Endothelial cell of hepatic sinusoid (primary cell): ENCODE measurements around the gene TCOF1.

Experiments used
- in situ Hi-C: cut with HindIII; loops from 2 replicates; pipeline ENCODE4 v1.10.0; 2017; ENCODE audit warnings: low sequenced_read_pairs

TCOF1 gene

DNA sequence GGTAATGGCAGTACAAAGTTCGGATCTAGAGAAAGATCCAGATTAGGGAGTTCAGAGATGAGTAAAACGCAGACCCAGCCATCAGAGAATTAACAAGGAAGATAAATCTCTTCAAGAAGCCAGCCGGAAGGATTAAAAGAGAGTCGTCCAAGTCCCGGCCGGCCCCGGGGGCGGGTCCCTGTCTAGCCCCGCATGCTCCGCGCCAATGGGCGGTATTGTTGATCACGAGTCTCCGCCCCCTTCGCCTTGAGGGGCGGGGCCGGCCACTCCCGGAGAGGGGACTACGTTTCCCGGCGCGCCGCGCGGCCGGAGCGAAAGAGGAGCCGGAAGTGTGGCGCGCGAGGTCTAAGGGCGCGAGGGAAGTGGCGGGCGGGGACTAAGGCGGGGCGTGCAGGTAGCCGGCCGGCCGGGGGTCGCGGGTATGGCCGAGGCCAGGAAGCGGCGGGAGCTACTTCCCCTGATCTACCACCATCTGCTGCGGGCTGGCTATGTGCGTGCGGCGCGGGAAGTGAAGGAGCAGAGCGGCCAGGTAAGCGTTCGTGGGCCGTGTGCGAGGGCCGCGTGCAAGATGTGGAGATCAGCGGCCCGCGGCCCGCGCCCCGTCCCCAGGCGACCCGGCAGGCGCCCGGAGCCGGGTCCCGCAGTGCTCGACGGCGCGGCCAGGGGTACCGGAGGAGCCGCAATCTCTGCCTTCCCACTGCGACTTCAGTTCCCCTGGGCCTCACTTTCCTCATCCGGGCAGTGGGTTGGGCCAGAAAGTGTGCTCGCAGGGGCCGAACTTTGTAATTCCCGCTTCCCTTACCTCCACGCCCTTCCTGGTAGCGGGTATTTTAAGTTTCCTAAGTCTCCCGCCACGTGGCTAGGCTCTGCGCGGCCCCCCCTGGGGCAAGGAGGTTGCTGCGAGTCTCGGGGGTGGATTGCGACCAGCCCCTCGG, at the start of gene TCOF1:
Gene TCOF1, plus strand, starts transcription at position 372 of the 935 bp plus-strand sequence. Its CDS starts 50 bp downstream, at position 422.
- in situ Hi-C loops, result no loop called here

GRCh38 chr5:150309101-150309885, 48.2 kb upstream of the TCOF1 start:
- in situ Hi-C loops, result no loop called here

DNA sequence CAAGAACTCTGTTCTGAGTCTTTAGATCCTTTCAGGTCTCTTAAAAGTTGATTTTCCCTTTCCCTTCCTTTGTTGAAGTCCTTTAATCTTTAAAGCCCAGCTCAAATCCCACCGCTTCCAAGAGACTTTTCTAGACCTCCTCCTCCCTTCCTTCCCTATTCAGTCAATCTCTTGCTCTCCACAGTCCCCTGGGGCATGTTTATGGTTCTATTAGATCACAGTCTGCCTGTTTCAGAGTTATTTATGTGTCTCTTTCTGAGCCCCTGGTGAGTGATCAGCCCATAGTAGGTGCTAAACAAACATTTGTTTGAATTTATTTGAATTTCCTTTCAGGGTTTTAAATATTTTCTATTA, 47.6 kb upstream of the TCOF1 start:
- in situ Hi-C loops, result loop anchor here (5.0 kb wide), 1 partner anchor 78 kb away; no protein-coding TSS in a partner anchor

GRCh38 chr5:150310246-150310645, 47.3 kb upstream of the TCOF1 start:
- in situ Hi-C loops, result loop anchor here (5.0 kb wide), 1 partner anchor 78 kb away; no protein-coding TSS in a partner anchor

- in situ Hi-C loops, result loop anchor here (5.0 kb wide), 1 partner anchor 79 kb away; no protein-coding TSS in a partner anchor
Measured at GRCh38 chr5:150311015-150311692, 46.3 kb upstream of the TCOF1 start.

- in situ Hi-C loops, result loop anchor here (5.0 kb wide), 1 partner anchor 80 kb away; no protein-coding TSS in a partner anchor
Measured at GRCh38 chr5:150312518-150312917, 45.0 kb upstream of the TCOF1 start.

- in situ Hi-C loops, result loop anchor here (5.0 kb wide), 1 partner anchor 81 kb away; no protein-coding TSS in a partner anchor
Measured at GRCh38 chr5:150313501-150313900, 44.0 kb upstream of the TCOF1 start.

DNA sequence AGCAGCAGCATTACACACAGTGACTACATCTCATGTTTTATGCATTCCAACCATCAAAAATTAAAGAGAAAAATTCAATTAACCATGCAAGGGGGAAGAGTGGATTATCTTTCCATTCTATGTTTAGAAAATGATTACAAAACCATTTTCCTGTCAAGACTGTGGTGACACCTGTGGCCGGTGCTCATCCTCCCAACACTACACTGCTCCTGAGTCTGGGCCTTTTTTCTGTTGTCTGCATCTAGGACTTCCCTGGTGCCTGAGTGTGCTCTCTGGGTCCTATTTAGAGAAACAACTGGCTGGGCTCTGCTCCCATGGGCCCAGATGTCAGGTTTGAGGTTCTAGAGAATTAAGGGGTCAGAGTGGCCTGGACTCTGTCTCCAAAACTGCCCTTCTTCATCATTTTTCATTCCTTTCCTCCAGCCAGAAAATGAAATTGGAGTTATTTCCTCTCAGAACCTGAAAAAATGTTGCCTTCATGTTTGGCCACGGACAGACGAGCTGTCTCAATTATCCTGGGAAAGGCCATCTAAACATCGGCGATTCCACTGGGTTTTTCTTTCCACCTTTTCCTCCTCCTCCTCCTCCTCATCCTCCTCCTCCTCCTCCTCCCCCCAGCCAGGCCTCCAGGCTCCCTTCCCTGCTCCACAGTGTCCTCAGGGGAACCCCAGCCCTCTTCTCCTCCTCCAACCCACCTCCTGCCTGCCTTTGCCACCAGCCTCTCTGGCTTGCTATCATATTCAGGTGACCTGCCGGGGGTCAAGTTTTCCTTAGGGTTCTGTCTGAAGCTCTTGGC, 43.4 kb upstream of the TCOF1 start:
- in situ Hi-C loops, result loop anchor here (5.0 kb wide), 1 partner anchor 82 kb away; no protein-coding TSS in a partner anchor

GRCh38 chr5:150315245-150315644, 42.3 kb upstream of the TCOF1 start:
- in situ Hi-C loops, result no loop called here

DNA sequence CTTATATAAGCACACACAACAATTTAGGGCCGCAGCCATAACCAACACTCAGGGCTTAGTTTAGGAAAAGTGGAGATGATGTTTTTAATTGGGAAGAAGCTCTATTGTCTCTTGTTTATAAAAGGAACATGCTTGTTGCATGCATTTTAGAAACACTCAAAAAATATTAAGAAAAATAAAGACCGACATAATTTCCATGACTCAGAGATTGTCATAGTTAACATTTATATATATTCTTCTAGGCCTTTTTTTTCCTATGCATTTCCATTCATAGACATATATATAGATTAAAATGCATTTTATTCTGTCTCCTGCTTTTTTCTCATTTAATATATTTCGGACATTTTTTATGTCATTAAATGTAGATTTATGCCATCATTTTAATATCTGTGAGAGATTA, 41.2 kb upstream of the TCOF1 start:
- in situ Hi-C loops, result no loop called here

DNA sequence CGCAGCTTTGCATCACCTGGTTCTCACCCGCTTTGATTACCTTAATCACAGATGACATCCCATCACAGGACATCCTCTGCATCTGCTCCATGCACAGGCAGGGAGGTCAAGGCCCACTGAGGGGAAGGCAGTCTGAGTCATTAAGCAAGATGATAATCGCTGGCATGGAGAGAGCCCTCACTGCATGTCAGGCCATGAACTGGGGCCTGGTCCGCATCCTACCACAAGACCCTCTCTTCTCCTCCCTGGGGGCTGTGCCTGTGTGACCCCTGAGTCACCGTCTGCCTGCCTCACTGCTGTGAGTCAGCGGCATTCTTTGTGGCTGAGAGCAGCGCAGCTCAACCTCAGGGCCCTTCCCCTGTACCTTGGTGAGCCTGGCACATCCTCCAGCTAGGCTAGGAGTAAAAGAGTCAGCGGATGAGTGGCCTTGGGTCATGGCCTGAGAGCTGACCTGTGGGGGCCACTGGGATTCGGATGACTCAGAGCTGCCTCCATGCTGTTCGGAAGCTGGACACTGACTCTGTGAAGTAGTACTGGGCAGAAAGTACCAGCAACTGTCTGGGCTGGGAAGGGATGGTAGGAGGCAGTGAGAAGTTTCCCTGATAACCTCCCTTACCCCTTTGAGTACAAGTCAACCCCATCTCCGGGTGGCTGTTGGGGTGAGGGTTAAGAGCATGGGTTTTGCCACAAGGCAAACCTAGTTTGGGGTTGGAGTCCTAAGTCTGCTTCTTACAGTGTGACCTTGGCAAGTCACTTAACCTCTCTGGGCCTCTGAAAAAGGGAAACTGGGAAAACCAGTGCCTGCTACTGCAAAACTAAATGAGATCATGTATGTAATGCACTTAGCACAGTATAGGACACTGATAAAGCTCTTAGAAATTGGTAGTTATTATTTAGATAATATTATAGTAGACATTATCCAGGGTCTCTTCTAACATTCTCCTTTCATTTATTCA, 40.2 kb upstream of the TCOF1 start:
- in situ Hi-C loops, result no loop called here

DNA sequence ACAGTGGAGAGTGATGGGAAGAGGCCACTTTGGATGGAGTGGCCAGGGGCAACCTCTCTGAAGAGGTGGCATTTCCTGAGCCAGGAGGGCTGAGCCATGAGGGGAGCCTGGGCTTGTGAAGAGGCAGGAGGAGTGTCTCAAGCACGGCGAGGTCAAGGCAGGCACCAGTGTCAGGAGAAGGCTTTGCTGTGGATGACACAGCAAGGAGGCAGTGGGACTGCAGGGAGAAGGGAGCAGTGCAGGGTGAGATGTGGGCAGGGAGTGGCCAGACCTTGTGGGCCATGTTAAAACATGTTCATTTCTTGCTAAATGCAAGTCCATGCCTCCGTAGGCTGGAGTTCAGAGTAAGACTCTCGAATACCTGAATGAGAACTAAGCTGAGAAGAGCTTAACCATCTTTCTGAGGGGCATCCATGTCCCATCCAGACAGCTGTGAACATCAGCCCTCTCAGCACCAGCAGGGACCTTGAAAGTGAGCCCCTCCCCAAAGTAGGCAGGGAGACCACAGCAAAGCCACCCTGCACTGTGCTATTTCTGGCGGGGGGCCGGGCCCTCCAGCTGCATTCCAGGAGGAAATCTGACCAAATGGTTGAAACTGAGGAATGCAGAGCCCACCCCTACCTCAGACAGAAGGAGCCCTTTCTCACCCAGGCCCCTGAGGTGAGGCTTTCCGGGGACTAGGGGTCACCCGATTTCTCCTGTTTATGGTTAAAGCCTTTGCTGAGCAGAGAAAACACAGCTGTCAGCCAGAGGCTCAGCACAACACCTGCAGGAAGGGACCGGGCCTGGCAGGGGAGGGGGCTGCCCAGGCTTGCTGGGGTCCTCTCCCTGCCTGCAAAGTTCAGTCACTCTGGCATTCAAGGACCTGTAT, 38.6 kb upstream of the TCOF1 start:
- in situ Hi-C loops, result no loop called here

- in situ Hi-C loops, result no loop called here
Measured at GRCh38 chr5:150319484-150319790, 38.1 kb upstream of the TCOF1 start.

GRCh38 chr5:150320044-150320613, 37.4 kb upstream of the TCOF1 start:
- in situ Hi-C loops, result no loop called here

- in situ Hi-C loops, result no loop called here
Measured at GRCh38 chr5:150321211-150321610, 36.3 kb upstream of the TCOF1 start.

DNA sequence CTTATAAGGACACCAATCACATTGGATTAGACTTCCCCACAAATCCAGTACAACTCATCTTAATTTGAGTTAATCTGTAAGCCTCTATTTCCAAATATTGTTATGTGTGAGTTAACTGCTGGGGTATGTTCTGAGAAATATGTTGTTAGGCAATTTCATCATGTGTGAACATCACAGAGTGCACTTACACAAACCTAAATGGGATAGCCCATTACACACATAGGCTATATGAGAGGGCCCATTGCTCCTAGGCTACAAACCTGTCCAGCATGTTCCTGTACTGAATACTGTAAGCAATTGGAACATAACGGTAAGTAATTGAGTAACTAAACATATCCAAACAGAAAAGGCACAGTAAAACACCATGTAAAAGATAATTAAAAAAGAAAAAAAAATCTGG, 35.7 kb upstream of the TCOF1 start:
- in situ Hi-C loops, result no loop called here

- in situ Hi-C loops, result no loop called here
Measured at GRCh38 chr5:150322202-150322601, 35.3 kb upstream of the TCOF1 start.

DNA sequence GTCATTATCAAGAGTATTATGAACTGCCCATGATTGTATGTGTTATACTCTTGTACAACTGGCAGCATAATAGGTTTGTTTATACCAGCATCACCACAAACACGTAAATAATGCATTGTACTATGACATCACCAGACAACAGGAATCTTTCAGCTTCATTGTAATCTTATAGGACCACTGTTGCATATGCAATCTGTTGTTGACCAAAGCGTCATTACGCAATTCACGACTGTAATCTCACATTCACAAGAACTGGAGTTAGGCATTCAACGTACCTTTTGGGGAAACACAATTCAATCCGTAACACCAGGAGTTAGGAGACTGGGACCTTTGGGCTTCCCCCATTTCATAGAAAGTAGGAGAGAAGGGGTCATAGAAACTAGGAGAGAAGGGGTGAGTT, 34.4 kb upstream of the TCOF1 start:
- in situ Hi-C loops, result no loop called here
